GM23338 (cell line): Measurements from ENCODE around the gene TELO2. TPM values are rescaled to one million over a fixed set of nuclear protein-coding genes. Genes with fewer than 3 reads are reported as not detected.

Source experiments
- ATAC-seq: fragments of 200-7000 bp; cut with Tn5 transposase; 3 replicates; pipeline ENCODE4 v1.9.1; 2020
- DNase-seq: peaks from one replicate; pipeline ENCODE4 v3.0.0-alpha.2; 2015; ENCODE audit warnings: low spot score
- H2AFZ ChIP-seq: fragments of 200-600 bp; sonication (generic); 2 replicates; pipeline ENCODE4 v1.8.0; 2016; ENCODE audit warnings: antibody characterized with exemption, mild to moderate bottlenecking, moderate library complexity
- H3F3A ChIP-seq: fragments of 200-600 bp; sonication (generic); replicated peaks from 2 replicates; pipeline ENCODE4 v1.8.0; 2017; ENCODE audit warnings: antibody characterized with exemption, mixed run types, low read depth
- H3K27ac ChIP-seq: fragments of 200-600 bp; sonication (generic); 2 replicates; pipeline ENCODE4 v1.6.1; 2016; ENCODE audit warnings: low read depth
- H3K27me3 ChIP-seq: fragments of 200-600 bp; sonication (generic); 2 replicates; pipeline ENCODE4 v1.8.0; 2016; ENCODE audit warnings: mild to moderate bottlenecking, mixed run types, moderate library complexity; ENCODE audit not compliant: insufficient read depth
- H3K36me3 ChIP-seq: fragments of 200-600 bp; sonication (generic); 2 replicates; pipeline ENCODE4 v1.8.0; 2016; ENCODE audit warnings: mild to moderate bottlenecking; ENCODE audit not compliant: insufficient read depth
- H3K4me1 ChIP-seq: fragments of 200-600 bp; sonication (generic); 2 replicates; pipeline ENCODE4 v1.8.0; 2016; ENCODE audit warnings: mild to moderate bottlenecking, moderate library complexity; ENCODE audit not compliant: insufficient read depth
- H3K4me2 ChIP-seq: fragments of 200-600 bp; sonication (generic); 2 replicates; pipeline ENCODE4 v1.7.1; 2017; ENCODE audit warnings: mixed run types
- H3K4me3 ChIP-seq: fragments of 200-600 bp; sonication (generic); 2 replicates; pipeline ENCODE4 v1.6.1; 2016; ENCODE audit warnings: mixed run types
- H3K79me2 ChIP-seq: fragments of 200-600 bp; sonication (generic); replicated peaks from 2 replicates; pipeline ENCODE4 v1.8.0; 2017; ENCODE audit warnings: mild to moderate bottlenecking; ENCODE audit not compliant: insufficient read depth
- H3K9me2 ChIP-seq: fragments of 200-600 bp; sonication (generic); 2 replicates; pipeline ENCODE4 v1.8.0; 2017; ENCODE audit not compliant: insufficient read depth
- H4K20me1 ChIP-seq: fragments of 200-600 bp; sonication (generic); replicated peaks from 2 replicates; pipeline ENCODE4 v1.8.0; 2017; ENCODE audit warnings: mild to moderate bottlenecking; ENCODE audit not compliant: insufficient read depth
- H3K27ac Mint-ChIP-seq: 2 replicates; pipeline ENCODE4 v1.8.0; 2020; ENCODE audit warnings: inconsistent platforms, mild to moderate bottlenecking, moderate library complexity, mixed read lengths
- H3K27me3 Mint-ChIP-seq: 3 replicates; pipeline ENCODE4 v1.8.0; 2022; ENCODE audit warnings: low read depth, mild to moderate bottlenecking, moderate library complexity, mixed read lengths, inconsistent platforms; ENCODE audit not compliant: insufficient read depth, poor library complexity
- H3K36me3 Mint-ChIP-seq: 3 replicates; pipeline ENCODE4 v1.8.0; 2021; ENCODE audit warnings: low read depth, mild to moderate bottlenecking, inconsistent platforms, moderate library complexity, mixed read lengths
- H3K4me1 Mint-ChIP-seq: 3 replicates; pipeline ENCODE4 v1.8.0; 2020; ENCODE audit warnings: mild to moderate bottlenecking, inconsistent platforms, mixed read lengths
- H3K4me3 Mint-ChIP-seq: 3 replicates; pipeline ENCODE4 v1.8.0; 2021; ENCODE audit warnings: moderate library complexity, mild to moderate bottlenecking, inconsistent platforms, mixed read lengths
- H3K9me3 Mint-ChIP-seq: 3 replicates; pipeline ENCODE4 v1.8.0; 2020; ENCODE audit warnings: moderate library complexity, mild to moderate bottlenecking, inconsistent platforms, mixed read lengths
- CREB1 ChIP-seq: fragments of 250-450 bp; sonication (Bioruptor Pico); IDR thresholded peaks from 2 replicates; pipeline ENCODE4 v1.5.0; 2020; ENCODE audit warnings: low read depth, mild to moderate bottlenecking, moderate library complexity
- EZH2 ChIP-seq: fragments of 200-600 bp; sonication (generic); IDR thresholded peaks from one replicate; pipeline ENCODE4 v1.8.0; 2017; ENCODE audit warnings: antibody characterized with exemption, mild to moderate bottlenecking, low read depth; ENCODE audit not compliant: unreplicated experiment
- EZH2phosphoT487 ChIP-seq: fragments of 200-600 bp; sonication (generic); IDR thresholded peaks from one replicate; pipeline ENCODE4 v1.8.1; 2018; ENCODE audit warnings: antibody characterized with exemption; ENCODE audit not compliant: unreplicated experiment
- JUNB ChIP-seq: IDR thresholded peaks from one replicate; pipeline ENCODE4 v1.6.1; 2016; ENCODE audit warnings: antibody characterized with exemption; ENCODE audit not compliant: unreplicated experiment
- NANOG ChIP-seq: IDR thresholded peaks from 2 replicates; pipeline ENCODE4 v1.6.1; 2016; ENCODE audit warnings: antibody characterized with exemption, borderline replicate concordance
- POLR2AphosphoS5 ChIP-seq: IDR thresholded peaks from 2 replicates; pipeline ENCODE4 v1.6.1; 2016; ENCODE audit warnings: antibody characterized with exemption, low read depth
- STAT1 ChIP-seq: IDR thresholded peaks from one replicate; pipeline ENCODE4 v1.6.1; 2016; ENCODE audit warnings: antibody characterized with exemption; ENCODE audit not compliant: unreplicated experiment
- ZNF114 ChIP-seq: fragments of 250-450 bp; sonication (Bioruptor Pico); IDR thresholded peaks from 2 replicates; pipeline ENCODE4 v1.5.0; 2020; ENCODE audit warnings: mild to moderate bottlenecking, moderate library complexity
- ZNF331 ChIP-seq: fragments of 250-450 bp; sonication (Bioruptor Pico); IDR thresholded peaks from 2 replicates; pipeline ENCODE4 v1.5.0; 2020; ENCODE audit warnings: low read depth, mild to moderate bottlenecking, moderate library complexity
- polyA plus RNA-seq: library from polyadenylated mRNA; unstranded; fragments of >200 nt; fragmentation: Nextera tagmentation; extraction: Ambion mirVana; gene quantifications from 2 replicates; pipeline ENCODE4 v1.2.1, GENCODE V29; 2016
- total RNA-seq: library from RNA; depleted of rRNA; stranded (reverse); fragments of >200 nt; shearing (Covaris generic); gene quantifications from 2 replicates; pipeline ENCODE4 v1.2.3, GENCODE V29; 2014
- TF ChIP-seq, protein P1 (sequence below), 2 experiments: fragments of 200-600 bp in 1 of 2; sonication (generic) in 1 of 2; conservative IDR thresholded peaks; 2 replicates each; pipeline versions ENCODE4 v1.5.1 to v1.6.1; 2016 to 2017; ENCODE audit warnings: antibody characterized with exemption in 2 of 2, low read depth in 2 of 2, mild to moderate bottlenecking in 2 of 2, moderate library complexity in 1 of 2
- TF ChIP-seq, protein P2 (sequence below): IDR thresholded peaks from one replicate; pipeline ENCODE4 v1.6.1; 2018; ENCODE audit warnings: antibody characterized with exemption; ENCODE audit not compliant: unreplicated experiment

TELO2 gene
- total and polyA plus RNA-seq, 2 experiments from 2014 or later, result 45.4 to 76.0 TPM

DNA sequence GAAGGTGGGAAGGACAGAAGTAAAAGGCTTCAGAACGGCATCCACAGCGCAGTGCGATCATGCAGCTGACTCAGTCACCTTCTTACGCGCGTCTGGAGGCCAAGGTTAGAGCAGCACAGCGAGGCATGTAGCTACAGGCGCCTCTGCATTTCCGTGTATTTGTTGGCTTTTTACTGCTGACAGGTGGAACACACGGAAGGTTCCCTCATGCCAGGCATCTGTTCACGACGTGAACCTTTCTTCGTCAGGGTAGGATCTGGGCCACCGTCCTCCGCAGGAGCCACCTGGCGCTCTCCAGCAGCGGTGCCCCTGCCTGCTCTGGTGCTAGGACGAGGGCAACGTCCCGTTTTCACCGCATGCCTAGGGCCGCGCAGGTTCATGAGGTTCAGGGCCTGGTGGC lies 55.6 kb downstream of the TELO2 start (continued):
- TF ChIP-seq ZNF331 (CRISPR knock-in tag), result no peak
- TF ChIP-seq, protein P1, sequence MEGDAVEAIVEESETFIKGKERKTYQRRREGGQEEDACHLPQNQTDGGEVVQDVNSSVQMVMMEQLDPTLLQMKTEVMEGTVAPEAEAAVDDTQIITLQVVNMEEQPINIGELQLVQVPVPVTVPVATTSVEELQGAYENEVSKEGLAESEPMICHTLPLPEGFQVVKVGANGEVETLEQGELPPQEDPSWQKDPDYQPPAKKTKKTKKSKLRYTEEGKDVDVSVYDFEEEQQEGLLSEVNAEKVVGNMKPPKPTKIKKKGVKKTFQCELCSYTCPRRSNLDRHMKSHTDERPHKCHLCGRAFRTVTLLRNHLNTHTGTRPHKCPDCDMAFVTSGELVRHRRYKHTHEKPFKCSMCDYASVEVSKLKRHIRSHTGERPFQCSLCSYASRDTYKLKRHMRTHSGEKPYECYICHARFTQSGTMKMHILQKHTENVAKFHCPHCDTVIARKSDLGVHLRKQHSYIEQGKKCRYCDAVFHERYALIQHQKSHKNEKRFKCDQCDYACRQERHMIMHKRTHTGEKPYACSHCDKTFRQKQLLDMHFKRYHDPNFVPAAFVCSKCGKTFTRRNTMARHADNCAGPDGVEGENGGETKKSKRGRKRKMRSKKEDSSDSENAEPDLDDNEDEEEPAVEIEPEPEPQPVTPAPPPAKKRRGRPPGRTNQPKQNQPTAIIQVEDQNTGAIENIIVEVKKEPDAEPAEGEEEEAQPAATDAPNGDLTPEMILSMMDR (conservative IDR thresholded peaks at IDR 0.05; ENCODE audit: low read depth in 2 of 2), result no peak
- TF ChIP-seq NANOG, result no peak
- TF ChIP-seq STAT1, result no peak
- TF ChIP-seq, protein P2, sequence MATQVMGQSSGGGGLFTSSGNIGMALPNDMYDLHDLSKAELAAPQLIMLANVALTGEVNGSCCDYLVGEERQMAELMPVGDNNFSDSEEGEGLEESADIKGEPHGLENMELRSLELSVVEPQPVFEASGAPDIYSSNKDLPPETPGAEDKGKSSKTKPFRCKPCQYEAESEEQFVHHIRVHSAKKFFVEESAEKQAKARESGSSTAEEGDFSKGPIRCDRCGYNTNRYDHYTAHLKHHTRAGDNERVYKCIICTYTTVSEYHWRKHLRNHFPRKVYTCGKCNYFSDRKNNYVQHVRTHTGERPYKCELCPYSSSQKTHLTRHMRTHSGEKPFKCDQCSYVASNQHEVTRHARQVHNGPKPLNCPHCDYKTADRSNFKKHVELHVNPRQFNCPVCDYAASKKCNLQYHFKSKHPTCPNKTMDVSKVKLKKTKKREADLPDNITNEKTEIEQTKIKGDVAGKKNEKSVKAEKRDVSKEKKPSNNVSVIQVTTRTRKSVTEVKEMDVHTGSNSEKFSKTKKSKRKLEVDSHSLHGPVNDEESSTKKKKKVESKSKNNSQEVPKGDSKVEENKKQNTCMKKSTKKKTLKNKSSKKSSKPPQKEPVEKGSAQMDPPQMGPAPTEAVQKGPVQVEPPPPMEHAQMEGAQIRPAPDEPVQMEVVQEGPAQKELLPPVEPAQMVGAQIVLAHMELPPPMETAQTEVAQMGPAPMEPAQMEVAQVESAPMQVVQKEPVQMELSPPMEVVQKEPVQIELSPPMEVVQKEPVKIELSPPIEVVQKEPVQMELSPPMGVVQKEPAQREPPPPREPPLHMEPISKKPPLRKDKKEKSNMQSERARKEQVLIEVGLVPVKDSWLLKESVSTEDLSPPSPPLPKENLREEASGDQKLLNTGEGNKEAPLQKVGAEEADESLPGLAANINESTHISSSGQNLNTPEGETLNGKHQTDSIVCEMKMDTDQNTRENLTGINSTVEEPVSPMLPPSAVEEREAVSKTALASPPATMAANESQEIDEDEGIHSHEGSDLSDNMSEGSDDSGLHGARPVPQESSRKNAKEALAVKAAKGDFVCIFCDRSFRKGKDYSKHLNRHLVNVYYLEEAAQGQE, result no peak
- no peak for TF ChIP-seq CREB1 (CRISPR knock-in tag)
- no peak for TF ChIP-seq EZH2
- TF ChIP-seq POLR2AphosphoS5, result no peak
- TF ChIP-seq JUNB, result no peak
- TF ChIP-seq ZNF114 (CRISPR knock-in tag), result no peak
- no peak for TF ChIP-seq EZH2phosphoT487

DNA sequence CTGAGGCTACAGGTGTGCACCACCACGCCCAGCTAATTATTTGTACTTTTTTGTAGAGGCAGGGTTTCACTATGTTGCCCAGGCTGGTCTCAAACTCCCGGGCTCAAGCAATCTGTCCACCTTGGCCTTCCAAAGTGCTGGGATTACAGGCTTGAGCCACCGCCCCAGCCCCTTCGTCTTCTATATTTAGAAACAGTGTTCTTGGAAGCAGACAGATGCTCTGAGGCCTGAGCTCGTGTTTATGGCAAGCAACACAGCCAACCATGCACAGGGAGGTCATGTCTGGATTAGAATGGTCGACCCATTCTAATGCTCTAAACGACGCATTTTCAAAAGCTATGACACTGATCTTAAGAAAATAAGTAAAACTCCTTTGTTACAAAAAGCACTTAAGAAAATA lies 56.9 kb downstream of the TELO2 start:
- peaks cover 3% of the 10 kb centered on the region; the same call in 1 of the 3 replicates for H3K36me3 Mint-ChIP-seq
- no peaks in the 10 kb centered on the region for H3F3A ChIP-seq
- DNase-seq (no peak), ATAC-seq (no peak)
- H3K27me3 ChIP-seq, result no peaks in the 10 kb centered on the region
- no peak overlapping the region for H2AFZ ChIP-seq
- H3K4me3 ChIP-seq, result no peak overlapping the region
- no peaks in the 10 kb centered on the region for H3K36me3 ChIP-seq
- no peak overlapping the region for H3K4me3 Mint-ChIP-seq
- H3K27ac Mint-ChIP-seq, result no peak overlapping the region
- no peak overlapping the region for H3K4me2 ChIP-seq
- TF ChIP-seq, protein P2, result no peak
- TF ChIP-seq, protein P1 (conservative IDR thresholded peaks at IDR 0.05; ENCODE audit: low read depth in 2 of 2), result no peak
- TF ChIP-seq EZH2phosphoT487 (no peak), ZNF114 (CRISPR knock-in tag) (no peak), POLR2AphosphoS5 (no peak), EZH2 (no peak), CREB1 (CRISPR knock-in tag) (no peak), NANOG (no peak), ZNF331 (CRISPR knock-in tag) (no peak)
- H3K9me2 ChIP-seq, result no peaks in the 10 kb centered on the region
- no peak overlapping the region for H3K27ac ChIP-seq
- no peaks in the 10 kb centered on the region for H3K4me1 ChIP-seq
- H3K9me3 Mint-ChIP-seq, result no peaks in the 10 kb centered on the region
- no peaks in the 10 kb centered on the region for H3K79me2 ChIP-seq
- peaks cover 12% of the 10 kb centered on the region for H3K27me3 Mint-ChIP-seq
- H4K20me1 ChIP-seq, result no peaks in the 10 kb centered on the region
- no peaks in the 10 kb centered on the region for H3K4me1 Mint-ChIP-seq
